AG04449 (cell line): Measurements from ENCODE around the gene CERT1.

Source experiments
- CTCF ChIA-PET: fragments of 350-600 bp; formaldehyde crosslinking; extraction: SDS; loops from one replicate; lab custom pipeline; 2021; ENCODE audit warnings: antibody characterized with exemption; lab: Yijun Ruan, JAX
- POLR2A ChIA-PET: fragments of 400-600, 350-600 bp; formaldehyde crosslinking; extraction: SDS; loops from one replicate; lab custom pipeline; 2020; ENCODE audit warnings: antibody characterized with exemption, inconsistent platforms; lab: Yijun Ruan, JAX
- DNase-seq: peaks from one replicate; pipeline ENCODE4 v3.0.0-alpha.2; 2010; ENCODE audit warnings: low read depth, low spot score
- H3K4me3 ChIP-seq: 2 replicates; pipeline ENCODE4 v1.5.1; 2011; ENCODE audit warnings: low read depth, mild to moderate bottlenecking, control low read depth, low read length
- CTCF ChIP-seq: IDR thresholded peaks from one replicate; pipeline ENCODE4 v1.5.1; 2011; ENCODE audit warnings: mild to moderate bottlenecking, moderate library complexity, low read length, control low read depth, inconsistent platforms; ENCODE audit not compliant: insufficient read depth; ENCODE audit errors: missing control alignments

Gene CERT1

GRCh38 chr5:75374394-75374814 is 137.0 kb downstream of the CERT1 start:
- POLR2A ChIA-PET, result no interaction called here
- no peak for DNase-seq
- TF ChIP-seq CTCF, result no peak
- CTCF ChIA-PET, result interaction anchor here (1.0 kb wide), 1 partner anchor 23 kb away, joined by 3 read pairs; no protein-coding TSS in a partner anchor
- no peak overlapping the region for H3K4me3 ChIP-seq

DNA sequence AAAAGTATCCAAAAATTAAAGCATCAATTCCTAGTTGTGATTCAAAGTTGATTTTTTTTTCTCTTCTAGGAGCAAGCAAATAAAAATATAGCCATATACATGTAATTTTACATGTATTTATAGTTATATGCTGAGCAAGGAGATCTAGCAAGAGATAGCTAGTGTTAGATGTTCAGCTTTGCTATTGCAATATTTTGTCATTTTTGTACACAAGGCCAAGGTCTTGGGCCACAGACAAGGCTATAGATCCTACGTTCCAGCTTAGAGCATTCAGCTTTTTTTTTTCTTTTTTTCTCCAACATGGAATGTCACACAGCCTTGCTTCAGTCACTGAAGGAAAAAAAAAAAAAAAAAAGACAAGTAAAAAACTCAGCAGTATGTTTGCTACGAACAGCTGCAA is 137.6 kb downstream of the CERT1 start:
- CTCF ChIA-PET, result interaction anchor here (1.0 kb wide), 1 partner anchor 23 kb away, joined by 3 read pairs; no protein-coding TSS in a partner anchor
- no peak for DNase-seq
- no peak for TF ChIP-seq CTCF
- no peak overlapping the region for H3K4me3 ChIP-seq
- POLR2A ChIA-PET, result no interaction called here

- DNase-seq, result peak; percentile 14
- ChIA-PET POLR2A (no interaction called here), CTCF (no interaction called here)
- no peak overlapping the region for H3K4me3 ChIP-seq
- TF ChIP-seq CTCF, result no peak
These were observed 143.0 kb downstream of the CERT1 start for GRCh38 chr5:75368391-75368790.

DNA sequence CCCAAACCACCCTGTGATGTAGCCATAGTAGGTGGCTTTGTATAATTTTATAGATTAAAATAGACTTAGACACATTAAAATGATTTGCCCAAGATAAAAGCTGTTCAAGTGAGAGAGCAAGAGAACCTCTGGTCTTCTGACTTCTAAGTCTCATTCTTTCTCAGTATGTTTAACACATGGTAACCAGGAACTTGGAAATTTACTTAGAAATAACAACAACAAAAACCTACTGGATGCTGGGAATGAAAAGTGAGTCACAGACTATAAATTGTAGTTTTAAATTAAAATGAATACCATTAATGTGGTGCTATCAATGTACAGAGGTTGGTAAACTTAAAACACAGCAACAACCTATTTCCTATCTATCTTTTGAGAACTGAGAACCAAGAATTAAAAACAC is 144.0 kb downstream of the CERT1 start:
- DNase-seq, result peak; percentile 26
- CTCF ChIA-PET, result no interaction called here
- POLR2A ChIA-PET, result no interaction called here
- H3K4me3 ChIP-seq, result no peak overlapping the region
- TF ChIP-seq CTCF, result no peak

GRCh38 chr5:75366787-75367186 is 144.6 kb downstream of the CERT1 start:
- no peak for DNase-seq
- H3K4me3 ChIP-seq, result no peak overlapping the region
- TF ChIP-seq CTCF, result no peak
- ChIA-PET POLR2A (no interaction called here), CTCF (no interaction called here)

DNA sequence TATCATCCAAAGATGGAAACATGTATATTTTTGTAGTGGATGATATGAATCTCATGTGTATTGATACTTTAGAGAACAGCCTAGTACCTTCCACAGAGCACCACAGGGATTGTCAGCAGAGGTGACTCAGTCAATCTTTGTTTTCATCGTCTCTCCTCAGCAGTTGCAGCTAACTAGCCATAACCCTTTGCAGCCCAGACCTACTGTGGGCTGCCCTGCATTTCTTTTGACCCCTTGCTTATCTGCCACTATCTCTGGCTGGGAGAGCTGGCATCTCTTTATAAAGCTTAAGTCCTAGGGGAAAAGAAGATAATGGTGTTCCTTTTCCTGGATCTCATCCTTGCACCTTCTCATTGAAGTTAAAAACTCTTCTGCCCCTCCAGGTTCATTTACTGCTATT is 145.7 kb downstream of the CERT1 start:
- CTCF ChIA-PET, result interaction anchor here (0.8 to 1.0 kb wide), 2 partner anchors 10 to 316 kb away, joined by 3 to 4 read pairs; no protein-coding TSS in a partner anchor
- H3K4me3 ChIP-seq, result no peak overlapping the region
- DNase-seq, result no peak
- no peak for TF ChIP-seq CTCF
- POLR2A ChIA-PET, result interaction anchor here (0.6 kb wide), 1 partner anchor 28 kb away, joined by 3 read pairs; no protein-coding TSS in a partner anchor
